Hematopoietic multipotent progenitor cell treated with erythropoietin and hydrocortisone succinate and interleukin-3 and kit ligand, for 6 days (in vitro differentiated cells): ENCODE results near the gene DUSP1.
"Not testable (repeated sequence)": the region's sequence is repeated elsewhere in the genome, so short reads cannot be mapped to it uniquely, and the experiment has no call there.

Experiments
- DNase-seq: peaks from one replicate; pipeline ENCODE4 v3.0.0-alpha.2; 2015

DUSP1 gene, protein sequence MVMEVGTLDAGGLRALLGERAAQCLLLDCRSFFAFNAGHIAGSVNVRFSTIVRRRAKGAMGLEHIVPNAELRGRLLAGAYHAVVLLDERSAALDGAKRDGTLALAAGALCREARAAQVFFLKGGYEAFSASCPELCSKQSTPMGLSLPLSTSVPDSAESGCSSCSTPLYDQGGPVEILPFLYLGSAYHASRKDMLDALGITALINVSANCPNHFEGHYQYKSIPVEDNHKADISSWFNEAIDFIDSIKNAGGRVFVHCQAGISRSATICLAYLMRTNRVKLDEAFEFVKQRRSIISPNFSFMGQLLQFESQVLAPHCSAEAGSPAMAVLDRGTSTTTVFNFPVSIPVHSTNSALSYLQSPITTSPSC

DNA sequence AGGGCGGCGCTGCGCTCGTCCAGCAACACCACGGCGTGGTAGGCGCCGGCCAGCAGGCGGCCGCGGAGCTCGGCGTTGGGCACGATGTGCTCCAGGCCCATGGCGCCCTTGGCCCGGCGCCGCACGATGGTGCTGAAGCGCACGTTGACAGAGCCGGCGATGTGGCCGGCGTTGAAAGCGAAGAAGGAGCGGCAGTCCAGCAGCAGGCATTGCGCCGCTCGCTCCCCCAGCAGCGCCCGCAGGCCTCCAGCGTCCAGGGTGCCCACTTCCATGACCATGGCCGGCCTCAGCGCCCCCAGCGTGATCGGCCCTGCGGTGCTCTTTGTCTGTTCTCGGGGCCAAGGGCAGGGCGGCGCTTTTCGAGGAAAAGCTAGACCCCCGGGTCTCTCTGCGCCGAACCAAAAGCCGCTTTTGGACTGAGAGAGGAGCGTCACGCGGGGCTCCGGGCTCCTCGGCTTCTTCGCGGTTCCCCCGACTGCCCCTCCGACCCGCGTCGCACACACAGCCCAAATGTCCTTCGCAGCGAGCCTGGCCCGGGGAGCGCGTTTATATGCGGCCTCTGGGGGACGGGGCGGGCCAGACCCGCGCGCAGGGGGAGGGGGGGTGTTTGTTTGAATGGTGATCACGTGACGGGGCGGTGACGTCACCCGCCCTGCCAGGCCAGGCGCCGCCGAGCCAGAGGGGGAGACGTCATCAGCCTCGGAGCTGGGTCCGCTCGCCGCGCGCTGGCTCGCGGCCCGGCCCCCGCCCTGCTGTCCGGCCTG is at the start of gene DUSP1:
TSS of gene DUSP1 (minus strand) at position 521 of the 764 bp plus-strand sequence. CDS start at position 278, 243 bp downstream.
- peak; percentile 98 for DNase-seq

DNA sequence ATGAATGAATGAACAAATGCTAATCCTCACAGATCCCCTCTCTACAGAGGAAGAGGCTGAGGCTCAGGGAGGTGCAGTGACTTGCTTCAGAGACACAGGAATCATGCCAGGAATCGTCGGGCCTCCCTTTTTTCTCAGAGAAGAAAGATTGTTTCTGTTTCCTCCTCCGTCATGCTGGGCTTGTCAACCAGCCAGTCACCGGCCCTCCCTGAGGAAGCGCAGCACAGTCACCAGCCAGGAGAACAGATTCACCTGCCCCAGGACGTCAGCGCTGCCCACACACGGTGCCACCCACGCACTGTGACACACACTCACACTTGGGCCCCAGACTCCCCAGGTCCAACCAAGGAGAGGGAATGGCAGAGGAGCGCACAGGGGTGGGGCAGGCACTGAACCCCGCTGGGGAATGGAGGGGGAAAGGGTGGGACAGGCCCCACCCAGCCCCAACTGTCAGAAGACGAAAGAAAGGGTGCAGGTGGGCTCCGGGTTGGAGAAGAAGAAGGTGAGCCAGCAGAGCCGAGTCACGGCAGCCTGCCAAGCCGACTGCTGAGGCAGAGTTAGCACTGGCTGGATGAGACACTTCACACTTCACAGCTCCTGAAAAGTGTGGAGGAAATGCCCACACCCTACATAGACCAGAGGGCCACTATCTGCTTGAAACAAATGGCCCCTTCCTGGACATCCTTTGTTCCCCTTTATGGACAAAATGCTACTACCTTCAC is 49.2 kb upstream of the DUSP1 start:
- DNase-seq = no peak

DNA sequence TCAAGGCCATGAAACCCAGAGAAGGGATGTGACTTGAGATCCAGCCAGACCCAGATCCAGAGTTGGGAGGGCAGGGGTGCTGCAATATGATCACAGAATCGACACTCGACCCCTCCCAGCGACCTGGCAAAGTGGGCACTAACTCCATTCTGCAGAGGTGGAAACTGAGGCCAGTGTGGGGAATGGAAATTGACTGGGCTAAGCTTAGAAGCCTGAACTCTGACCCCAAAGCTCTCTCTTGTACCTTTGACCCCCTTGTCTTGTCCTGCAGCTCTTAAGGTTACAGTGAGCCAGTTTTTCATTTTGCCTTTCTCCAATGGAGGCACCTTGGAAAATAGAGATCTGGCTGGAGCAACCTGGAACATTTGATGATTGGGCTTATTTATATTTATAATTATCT is 48.6 kb upstream of the DUSP1 start:
- no peak for DNase-seq

DNA sequence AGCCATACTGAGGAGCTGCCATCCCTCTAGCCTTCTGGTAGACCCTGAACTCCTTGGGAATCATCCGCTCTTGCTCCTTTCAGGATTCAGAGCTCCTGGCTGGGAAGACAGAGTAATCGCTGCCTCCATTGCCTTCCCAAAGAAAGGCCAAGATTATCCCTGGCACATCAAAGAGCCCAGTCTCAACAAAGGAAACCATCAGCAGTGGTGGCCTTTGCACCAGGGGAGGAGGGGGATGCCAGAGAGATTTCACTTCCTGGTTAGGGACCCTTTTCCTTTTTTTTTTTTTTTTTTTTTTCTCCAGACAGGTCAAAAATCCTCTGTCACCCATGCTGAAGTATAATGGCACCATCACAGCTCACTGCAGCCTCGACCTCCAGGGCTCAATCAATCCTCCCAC is 47.1 kb upstream of the DUSP1 start:
- DNase-seq = no peak

DNA sequence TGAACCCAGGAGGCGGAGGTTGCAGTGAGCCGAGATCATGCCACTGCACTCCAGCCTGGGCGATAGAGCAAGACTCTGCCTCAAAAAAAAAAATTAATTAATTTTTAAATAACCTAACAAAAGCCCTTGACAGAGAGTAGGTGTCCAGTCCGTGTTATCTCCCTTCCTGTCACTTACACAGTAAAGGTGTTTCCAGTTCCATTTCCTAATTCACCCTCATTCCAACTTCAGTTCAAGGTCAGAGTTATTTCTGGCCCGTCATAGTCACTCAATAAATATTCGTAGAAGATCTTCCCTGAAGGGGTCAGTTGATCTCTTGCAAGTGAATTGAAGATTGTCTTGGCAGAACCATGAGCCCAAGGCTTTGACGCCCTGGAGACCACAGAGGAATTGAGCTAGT is 46.7 kb upstream of the DUSP1 start:
- DNase-seq = no peak

DNA sequence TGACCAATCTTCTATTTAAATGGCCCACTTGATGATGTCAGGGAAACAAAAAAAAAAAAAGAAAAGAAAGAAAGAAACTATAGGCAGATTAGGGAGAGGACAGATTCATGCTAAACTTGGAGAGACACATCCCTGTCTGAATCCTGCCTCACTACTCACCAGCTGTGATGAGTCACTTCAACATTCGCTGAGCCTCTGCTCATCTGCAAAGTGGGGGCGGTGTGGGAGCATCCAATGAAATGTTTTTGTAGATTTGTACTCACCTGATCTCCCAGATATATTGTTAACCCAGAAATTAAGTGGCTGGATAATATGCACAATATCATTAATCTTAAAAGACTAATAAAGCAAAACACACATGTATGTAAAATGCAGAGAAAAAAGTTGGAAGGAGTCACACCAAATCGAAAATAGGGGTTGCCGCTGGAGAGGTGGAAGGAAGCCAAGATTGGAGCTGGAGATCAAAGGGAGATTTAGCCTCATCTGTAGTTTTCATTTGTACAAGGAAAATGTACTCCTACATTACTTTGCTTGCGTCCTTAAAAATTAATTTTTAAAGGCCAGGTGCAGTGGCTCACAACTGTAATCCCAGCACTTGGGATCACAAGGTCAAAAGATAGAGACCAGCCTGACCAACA is 46.0 kb upstream of the DUSP1 start:
- DNase-seq = no peak

DNA sequence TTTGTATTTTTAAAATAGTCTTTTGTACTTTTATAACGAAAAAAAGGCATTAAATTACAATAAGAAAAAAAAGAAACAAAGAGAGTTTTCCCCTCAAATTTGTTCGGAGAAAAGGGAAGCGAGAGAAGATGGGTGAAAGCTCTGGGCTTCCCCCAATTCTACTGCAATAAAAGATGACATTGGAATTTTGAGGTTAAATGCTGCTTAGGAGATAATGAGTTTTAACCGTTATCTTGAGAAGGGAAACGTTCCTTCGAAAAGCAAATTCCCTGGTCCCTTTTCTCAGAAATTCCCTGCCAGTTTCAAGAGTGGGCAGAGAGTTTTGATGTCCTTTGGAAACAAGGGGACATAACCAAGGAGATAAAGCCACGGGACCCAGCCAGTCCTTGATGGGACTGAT is 44.6 kb upstream of the DUSP1 start:
- no peak for DNase-seq

DNA sequence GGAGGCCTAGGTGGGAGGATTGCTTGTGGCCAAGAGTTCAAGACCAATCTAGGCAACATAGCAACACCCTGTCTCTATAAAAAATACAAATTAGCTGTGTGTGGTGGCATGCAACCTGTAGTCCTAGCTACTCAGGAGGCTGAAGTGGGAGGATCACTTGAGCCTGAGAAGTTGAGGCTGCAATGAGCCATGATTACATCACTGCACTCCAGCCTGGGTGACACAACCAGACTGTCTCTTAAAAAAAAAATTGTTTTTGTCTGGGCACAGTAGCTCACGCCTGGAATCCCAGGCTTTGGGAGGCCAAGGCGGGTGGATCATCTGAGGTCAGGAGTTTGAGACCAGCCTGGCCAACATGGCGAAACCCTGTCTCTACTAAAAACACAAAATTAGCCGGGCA is 40.0 kb upstream of the DUSP1 start:
- not testable (repeated sequence) for DNase-seq

DNA sequence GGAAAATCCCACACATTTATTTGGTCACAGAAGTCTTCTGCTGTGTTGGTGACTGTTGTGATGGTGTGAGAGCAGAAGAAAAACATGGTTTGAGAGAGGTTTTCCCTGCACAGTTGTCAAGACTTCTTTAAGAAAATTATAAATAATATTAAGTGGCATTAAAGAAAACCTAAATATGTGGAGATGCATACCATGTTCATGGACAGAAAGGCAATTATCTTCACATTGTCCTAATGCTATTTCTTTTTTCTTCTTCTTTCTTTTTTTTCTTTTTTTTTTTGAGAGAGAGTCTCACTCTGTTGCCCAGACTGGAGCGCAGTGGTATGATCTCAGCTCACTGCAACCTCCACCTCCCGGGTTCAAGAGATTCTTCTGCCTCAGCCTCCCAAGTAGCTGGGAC is 38.8 kb upstream of the DUSP1 start:
- DNase-seq = no peak

DNA sequence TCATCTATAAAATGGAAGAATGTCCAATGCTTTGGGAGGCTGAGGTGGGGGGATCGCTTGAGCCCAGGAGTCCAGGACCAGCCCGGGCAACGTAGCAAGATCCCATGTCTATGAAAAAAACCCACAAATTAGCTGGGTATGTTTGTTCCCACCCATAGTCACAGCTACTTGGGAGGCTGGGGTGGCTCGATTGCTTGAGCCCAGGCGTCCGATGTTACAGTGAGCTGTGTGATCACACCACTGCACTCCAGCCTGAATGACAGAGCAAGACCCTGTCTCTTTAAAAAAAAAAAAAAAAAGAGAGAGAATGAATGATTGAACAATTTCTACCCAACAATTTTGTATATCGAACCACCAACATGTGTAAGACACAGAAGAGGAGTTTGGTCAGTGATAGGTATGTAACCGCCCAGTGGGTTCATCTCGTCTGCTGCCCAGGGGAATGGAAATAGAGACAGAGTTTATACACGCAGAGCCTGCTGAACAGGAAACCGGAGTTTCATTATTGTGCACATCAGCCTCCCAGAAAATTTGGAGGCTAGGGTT is 36.8 kb upstream of the DUSP1 start:
- no peak for DNase-seq

DNA sequence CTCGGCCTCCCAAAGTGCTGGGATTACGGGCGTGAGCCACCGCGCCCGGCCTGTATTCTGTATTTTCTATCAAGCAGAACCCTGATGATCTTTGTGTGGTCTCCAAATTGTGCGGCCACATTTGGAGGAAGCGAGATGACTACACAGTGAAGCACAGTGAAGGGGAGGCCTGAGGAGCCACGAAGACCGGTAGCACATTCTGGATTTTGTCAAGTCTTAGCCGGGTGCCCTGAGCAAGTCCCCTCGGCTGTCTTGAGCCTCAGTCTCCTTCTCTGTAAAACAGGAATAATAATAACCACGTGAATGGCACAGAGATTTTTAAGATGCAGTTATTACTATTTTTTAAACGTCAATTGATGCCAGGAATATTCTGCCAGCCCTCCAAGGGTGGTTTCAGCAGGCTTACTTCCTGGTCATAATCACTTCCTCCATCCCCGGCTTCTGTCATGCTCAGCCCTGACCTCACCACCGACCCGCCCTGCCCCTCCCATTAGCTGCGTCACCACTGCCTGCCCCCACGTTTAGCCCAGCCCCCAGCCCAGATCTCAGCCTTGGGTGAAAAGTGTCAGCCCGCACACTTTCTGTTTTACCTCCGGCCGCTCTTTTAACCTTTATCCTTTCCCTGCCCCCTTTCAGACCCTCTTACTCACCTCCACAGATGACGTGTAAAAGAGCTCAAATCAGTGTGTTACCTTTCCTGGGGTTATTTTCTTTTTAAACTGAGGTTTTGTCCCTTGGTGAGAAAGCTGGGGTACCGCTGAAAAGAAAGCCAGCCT is 36.1 kb upstream of the DUSP1 start:
- DNase-seq = peak; percentile 95

DNA sequence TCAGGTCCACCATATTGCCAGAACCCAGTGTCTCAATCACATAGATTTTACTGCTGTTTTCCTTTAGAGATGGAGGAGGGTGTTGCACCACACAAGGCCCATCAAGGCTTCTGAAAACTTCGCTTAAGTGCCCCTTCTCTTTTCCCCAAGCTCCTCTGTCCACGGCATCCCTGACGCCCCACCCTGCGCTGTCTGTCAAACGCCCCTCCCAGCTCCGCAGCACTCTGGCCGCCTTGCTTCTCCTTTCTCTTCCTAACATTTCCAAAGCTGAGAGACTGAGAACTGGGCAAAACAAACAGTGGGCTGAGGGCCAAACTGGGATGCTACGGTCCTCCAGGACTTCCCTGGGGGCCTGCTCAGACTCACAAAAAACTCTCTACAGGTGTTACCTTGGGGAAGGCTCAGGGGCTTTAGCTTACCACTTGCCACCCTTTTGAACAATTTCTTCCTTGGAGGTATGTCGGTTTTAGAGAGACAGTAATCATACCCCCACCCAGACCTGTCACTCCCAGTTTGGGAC is 34.8 kb upstream of the DUSP1 start:
- no peak for DNase-seq

DNA sequence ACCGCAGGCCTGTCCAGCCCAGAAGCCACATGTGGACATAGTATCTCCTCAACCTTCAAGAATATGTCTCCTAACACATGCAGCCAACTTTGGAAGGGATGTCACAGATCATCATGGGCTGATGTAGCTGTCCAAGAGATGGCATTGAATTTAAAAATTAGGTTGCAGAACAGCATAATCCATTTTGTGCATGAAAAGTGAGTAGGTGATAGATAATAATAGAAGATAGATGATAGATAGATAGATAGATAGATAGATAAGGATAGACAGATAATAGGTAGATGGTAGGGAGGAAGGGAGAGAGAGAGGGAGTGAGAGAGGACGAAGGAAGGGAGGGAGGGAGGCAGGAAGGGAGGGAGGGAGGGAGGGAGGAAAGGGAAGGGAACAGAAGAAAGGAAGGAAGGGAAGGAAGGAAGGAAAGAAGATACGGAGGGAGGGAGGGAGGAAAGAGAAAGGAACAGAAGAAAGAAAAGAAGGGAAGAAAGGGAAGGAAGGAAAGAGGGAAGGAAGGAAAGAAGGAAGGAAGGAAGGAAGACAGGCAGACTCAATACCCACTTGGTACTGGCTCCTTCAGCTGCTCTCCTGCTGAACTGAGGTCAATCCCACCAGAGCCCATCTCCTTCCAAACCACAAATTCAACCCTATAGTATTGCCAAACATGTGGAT is 34.2 kb upstream of the DUSP1 start:
- no peak for DNase-seq

DNA sequence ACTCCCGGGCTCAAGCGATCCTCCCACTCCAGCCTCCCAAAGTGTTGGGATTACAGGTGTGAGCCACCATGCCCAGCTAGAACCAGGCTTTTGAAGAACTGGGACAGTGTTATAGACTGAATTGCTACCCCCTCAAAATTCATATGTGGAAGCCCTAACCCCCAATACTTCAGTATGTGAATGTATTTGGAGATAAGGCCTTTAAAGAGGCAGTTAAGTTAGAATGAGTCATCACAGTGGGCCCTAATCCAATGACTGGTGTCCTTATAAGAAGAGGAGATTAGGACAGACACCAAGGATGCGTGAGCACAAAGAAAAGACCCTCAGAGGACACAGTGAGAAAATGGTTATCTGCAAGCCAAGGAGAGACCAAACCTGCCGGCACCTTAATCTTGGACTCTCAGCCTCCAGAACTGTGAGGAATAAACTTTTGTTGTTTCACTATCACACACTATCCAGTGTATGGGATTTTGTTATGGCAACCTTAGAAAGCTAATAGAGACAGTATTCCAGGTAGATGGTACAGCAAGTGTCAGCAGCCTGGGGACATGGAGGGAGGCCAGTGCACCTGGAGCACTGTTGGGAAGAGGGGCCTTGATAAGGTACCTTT is 31.7 kb upstream of the DUSP1 start:
- peak; percentile 99 for DNase-seq

DNA sequence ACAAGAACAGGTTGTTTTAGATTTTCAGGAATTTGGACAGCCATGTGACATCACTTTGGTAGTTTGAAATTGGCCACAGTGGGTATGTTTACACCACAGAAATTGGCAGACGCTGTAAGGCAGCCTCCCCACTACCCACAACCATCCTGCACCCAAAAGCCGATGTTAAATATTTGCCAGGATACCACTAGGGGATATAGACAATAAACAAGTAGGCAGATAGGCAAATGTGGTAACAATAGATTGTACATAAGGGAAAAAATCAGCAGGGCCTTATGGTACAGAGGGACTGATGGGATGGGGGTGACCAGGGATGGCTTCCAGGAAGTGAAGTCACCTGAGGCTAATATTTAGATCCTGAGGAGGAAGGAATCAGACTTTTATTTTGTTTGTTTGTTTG is 31.1 kb upstream of the DUSP1 start:
- peak; percentile 86 for DNase-seq

DNA sequence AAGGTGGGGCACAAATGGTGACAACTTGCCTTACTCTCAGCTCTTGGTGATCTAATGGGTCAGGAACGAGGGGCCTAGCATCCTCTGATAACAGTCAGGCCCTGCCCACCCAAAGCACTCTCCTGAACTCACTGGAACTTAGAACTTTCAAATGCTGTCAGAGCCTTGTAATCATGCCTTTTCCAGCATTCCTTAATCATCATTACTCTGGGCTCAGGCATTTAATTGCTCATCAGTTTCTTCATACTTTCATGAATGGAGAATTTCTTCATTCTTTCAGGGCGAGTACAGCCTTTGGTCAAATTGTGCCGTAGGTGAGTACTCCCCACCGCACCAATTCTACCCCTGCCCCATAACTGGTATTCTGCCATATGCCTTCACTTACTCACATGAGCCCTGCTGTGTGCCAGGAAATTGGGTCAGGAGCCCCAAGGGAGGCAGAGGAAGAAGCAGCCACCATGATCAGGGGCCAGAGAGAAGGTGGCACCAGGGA is 30.2 kb upstream of the DUSP1 start:
- peak; percentile 45 for DNase-seq

DNA sequence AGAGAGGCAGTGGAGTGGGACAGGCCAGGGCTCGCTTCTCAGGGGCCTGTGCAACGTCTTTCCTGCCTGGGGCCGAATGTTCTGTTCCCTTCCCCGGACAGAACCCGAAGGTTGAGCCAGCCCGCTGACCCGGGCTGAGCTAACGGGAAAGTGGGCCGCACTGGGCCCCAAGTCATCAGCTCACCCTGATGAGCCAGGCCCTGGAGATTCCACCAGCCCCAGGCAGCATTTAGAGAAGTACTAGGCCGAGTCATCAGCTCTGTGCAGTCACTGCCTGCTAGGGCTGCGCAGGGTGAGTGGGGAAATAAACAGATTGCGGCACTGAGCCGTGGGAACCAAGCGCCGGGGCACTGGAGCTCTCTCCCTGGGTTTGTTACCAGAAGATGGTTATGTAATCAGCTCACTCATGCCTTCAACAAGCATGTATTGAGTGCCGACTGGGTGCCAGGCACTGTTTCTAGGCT is 29.1 kb upstream of the DUSP1 start:
- peak; percentile 78 for DNase-seq

DNA sequence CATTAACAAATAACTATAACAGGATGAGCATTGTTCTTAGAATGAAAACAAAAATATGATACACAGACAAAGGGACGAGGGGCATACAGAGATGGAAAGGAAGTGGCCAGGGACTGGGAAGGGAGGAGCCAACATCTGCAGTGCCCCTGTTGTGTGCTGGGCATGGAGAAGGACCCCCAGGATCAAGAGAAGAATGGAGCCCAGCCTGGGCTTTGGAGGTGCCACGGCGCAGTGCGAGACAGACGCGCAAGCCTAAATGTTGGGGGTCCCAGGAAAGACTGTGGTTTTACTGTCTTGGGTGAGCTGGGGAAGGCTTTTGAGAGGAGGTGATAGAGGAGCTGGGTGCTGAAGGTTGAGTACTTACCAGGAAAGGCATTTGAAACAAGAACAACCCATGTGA is 28.4 kb upstream of the DUSP1 start:
- DNase-seq = no peak

DNA sequence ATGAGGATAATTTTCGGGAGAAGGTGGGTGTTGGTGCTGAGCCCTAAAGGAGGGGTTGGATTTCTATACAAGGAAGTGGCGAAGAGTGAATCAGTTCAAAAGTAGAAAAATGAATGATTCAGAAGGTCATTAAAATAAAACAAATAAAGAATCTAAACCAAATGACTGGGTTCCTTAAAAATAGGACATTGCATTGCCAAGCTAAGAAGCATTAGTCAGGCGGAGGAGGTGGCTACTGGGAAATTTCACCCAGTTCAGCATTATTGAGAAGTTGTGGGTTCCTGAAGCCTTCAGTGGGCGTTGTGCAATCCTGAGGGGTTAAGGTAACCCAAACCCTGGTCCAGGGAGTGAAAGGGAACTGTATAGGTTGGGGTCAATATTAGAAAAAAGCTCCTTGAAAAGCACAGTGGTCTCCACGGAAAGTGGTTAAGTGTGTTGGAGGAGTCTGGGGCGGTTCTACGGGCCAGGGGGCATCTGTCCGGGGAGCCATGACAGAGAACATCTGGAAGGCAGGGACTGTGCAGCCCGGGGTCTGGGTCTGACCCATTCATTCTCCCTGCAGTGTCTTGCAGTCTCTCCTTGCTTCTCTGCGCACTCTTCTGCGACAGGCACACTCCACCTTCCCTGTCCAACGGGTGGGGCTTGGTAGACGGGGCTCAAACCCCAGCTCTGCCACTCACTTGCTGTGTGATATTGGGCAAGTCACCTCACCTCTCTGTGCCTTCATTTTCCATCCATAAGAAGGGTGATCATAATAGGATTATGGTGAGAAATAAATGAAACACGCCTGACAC is 27.6 kb upstream of the DUSP1 start:
- DNase-seq = peak; percentile 80

DNA sequence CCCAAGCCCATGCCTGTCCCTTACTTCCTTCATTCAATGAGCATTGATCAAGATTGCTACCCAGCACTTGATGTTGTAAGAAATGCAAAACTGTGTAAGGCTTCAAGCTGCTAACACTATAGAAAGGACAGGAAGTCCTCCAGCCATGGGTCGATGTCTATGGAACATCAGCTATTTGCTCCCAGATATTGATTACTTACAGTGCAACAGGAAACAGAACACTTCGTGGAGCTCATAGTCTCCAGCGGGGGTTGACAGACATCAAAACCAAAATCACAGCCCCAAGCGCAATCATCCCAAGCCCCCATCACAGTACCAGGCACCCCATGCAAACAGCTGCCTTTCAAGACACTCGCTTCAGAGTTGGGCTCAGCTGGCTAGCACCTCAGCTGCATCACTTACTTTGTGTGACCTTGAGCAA is 26.8 kb upstream of the DUSP1 start:
- DNase-seq = peak; percentile 51
